ENCODE data around the gene THSD4. TPM values are rescaled to one million over a fixed set of nuclear protein-coding genes. Genes with fewer than 3 reads are reported as not detected.

THSD4 gene
- total RNA-seq, 1 experiment from 2014 or later: 65.4 TPM

GRCh38 chr15:71121442-71121841 is 6.2 kb downstream of the THSD4 start:
- Histone ChIP-seq H3K4me1 (ENCODE audit: control insufficient read depth, insufficient read depth, low read length) (peaks cover 47% of the 10 kb centered on the region), H3K27ac (ENCODE audit: low read length) (peak overlapping the region; percentile 21; the same call in 1 of the 2 replicates), H3K27me3 (ENCODE audit: control insufficient read depth, insufficient read depth, low read length) (no peaks in the 10 kb centered on the region), H3K4me3 (ENCODE audit: low read depth in 2 of 2, low read length in 2 of 2) (no peak overlapping the region), H3K9me3 (ENCODE audit: control insufficient read depth, insufficient read depth, low read depth, low read length) (no peaks in the 10 kb centered on the region), H3K36me3 (ENCODE audit: control insufficient read depth, insufficient read depth, low read length) (no peaks in the 10 kb centered on the region)
- ChIA-PET CTCF (no interaction called here), POLR2A (no interaction called here)
- in situ Hi-C loops (cut with HindIII; ENCODE audit: low pct_unique_long_range_greater_than_20kb, low sequenced_read_pairs) (no loop called here), intact Hi-C loops (cut with micrococcal nuclease; ENCODE audit: unreplicated experiment) (no loop called here)
- TF ChIP-seq POLR2AphosphoS5 (IDR thresholded peaks at IDR 0.05; ENCODE audit: low read depth, low read length) (no peak), TCF7L2 (IDR thresholded peaks at IDR 0.05; ENCODE audit: low read depth, low read length) (no peak), SIN3A (IDR thresholded peaks at IDR 0.05; ENCODE audit: borderline replicate concordance, insufficient read depth, low read depth, low read length) (no peak), CTCF (IDR thresholded peaks at IDR 0.05) (no peak)
- TF ChIP-seq, protein P1, sequence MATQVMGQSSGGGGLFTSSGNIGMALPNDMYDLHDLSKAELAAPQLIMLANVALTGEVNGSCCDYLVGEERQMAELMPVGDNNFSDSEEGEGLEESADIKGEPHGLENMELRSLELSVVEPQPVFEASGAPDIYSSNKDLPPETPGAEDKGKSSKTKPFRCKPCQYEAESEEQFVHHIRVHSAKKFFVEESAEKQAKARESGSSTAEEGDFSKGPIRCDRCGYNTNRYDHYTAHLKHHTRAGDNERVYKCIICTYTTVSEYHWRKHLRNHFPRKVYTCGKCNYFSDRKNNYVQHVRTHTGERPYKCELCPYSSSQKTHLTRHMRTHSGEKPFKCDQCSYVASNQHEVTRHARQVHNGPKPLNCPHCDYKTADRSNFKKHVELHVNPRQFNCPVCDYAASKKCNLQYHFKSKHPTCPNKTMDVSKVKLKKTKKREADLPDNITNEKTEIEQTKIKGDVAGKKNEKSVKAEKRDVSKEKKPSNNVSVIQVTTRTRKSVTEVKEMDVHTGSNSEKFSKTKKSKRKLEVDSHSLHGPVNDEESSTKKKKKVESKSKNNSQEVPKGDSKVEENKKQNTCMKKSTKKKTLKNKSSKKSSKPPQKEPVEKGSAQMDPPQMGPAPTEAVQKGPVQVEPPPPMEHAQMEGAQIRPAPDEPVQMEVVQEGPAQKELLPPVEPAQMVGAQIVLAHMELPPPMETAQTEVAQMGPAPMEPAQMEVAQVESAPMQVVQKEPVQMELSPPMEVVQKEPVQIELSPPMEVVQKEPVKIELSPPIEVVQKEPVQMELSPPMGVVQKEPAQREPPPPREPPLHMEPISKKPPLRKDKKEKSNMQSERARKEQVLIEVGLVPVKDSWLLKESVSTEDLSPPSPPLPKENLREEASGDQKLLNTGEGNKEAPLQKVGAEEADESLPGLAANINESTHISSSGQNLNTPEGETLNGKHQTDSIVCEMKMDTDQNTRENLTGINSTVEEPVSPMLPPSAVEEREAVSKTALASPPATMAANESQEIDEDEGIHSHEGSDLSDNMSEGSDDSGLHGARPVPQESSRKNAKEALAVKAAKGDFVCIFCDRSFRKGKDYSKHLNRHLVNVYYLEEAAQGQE (IDR thresholded peaks at IDR 0.05; ENCODE audit: insufficient read depth in 1 of 2, low read depth in 2 of 2, low read length in 1 of 2): no peak
- no TSS peak for BruUV-seq (replicated peaks)
- DNase-seq (ENCODE audit: low read depth, low spot score): no peak
- no peak for ATAC-seq

GRCh38 chr15:71124937-71125790 is 9.9 kb downstream of the THSD4 start:
- CTCF ChIA-PET: interaction anchor here (0.8 kb wide), 1 partner anchor 223 kb away, joined by 4 read pairs; no protein-coding TSS in a partner anchor
- no TSS peak for BruUV-seq (replicated peaks)
- H3K9me3 ChIP-seq (ENCODE audit: control insufficient read depth, insufficient read depth, low read depth, low read length): no peaks in the 10 kb centered on the region
- no peak overlapping the region for H3K4me3 ChIP-seq (ENCODE audit: low read depth in 2 of 2, low read length in 2 of 2)
- POLR2A ChIA-PET: no interaction called here
- intact Hi-C loops (cut with micrococcal nuclease; ENCODE audit: unreplicated experiment) (no loop called here), in situ Hi-C loops (cut with HindIII; ENCODE audit: low pct_unique_long_range_greater_than_20kb, low sequenced_read_pairs) (no loop called here)
- TF ChIP-seq TCF7L2 (IDR thresholded peaks at IDR 0.05; ENCODE audit: low read depth, low read length) (no peak), POLR2AphosphoS5 (IDR thresholded peaks at IDR 0.05; ENCODE audit: low read depth, low read length) (no peak), CTCF (IDR thresholded peaks at IDR 0.05) (no peak), SIN3A (IDR thresholded peaks at IDR 0.05; ENCODE audit: borderline replicate concordance, insufficient read depth, low read depth, low read length) (no peak)
- TF ChIP-seq, protein P1 (IDR thresholded peaks at IDR 0.05; ENCODE audit: insufficient read depth in 1 of 2, low read depth in 2 of 2, low read length in 1 of 2): no peak
- no peaks in the 10 kb centered on the region for H3K36me3 ChIP-seq (ENCODE audit: control insufficient read depth, insufficient read depth, low read length)
- peak overlapping the region; percentile 59 for H3K27ac ChIP-seq (ENCODE audit: low read length)
- peaks cover 37% of the 10 kb centered on the region for H3K4me1 ChIP-seq (ENCODE audit: control insufficient read depth, insufficient read depth, low read length)
- ATAC-seq (0 out of 2 replicates have a peak, but pooled peaks have one; percentile 13), DNase-seq (ENCODE audit: low read depth, low spot score) (no peak)
- H3K27me3 ChIP-seq (ENCODE audit: control insufficient read depth, insufficient read depth, low read length): no peaks in the 10 kb centered on the region
